Stimulated activated CD4-positive, alpha-beta T cell treated with anti-CD3 and anti-CD28 coated beads, Interleukin-4, amount 100 ng/mL, for 4 hours (primary cell): ENCODE measurements around the gene RAET1G.
"Not testable (repeated sequence)": the region's sequence is repeated elsewhere in the genome, so short reads cannot be mapped to it uniquely, and the experiment has no call there.

ENCODE experiments used
- DNase-seq, 2 experiments: peaks; one replicate each; pipeline ENCODE4 v3.0.0-alpha.2; 2020

RAET1G gene

GRCh38 chr6:149909701-149910470 is 13.0 kb downstream of the RAET1G start:
- DNase-seq, result no peak

DNA sequence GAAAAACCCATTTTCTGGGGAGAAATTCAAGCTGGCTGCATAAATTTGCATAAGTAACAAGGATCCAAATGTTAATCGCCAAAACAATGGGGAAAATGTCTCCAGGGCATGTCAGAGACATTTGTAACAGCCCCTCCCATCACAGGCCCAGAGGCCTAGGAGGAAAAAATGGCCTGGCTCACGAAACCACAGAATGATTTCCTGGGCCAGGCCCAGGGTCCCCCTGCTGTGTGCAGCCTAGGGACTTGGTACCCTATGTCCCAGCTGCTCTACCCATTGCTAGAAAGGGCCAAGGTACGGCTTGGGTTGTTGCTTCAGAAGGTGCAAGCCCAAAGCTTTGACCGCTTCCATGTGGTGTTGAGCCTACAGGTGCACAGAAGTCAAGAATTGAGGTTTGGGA is 14.4 kb downstream of the RAET1G start:
- not testable (repeated sequence) for DNase-seq

GRCh38 chr6:149907317-149907716 is 15.6 kb downstream of the RAET1G start:
- no peak for DNase-seq

DNA sequence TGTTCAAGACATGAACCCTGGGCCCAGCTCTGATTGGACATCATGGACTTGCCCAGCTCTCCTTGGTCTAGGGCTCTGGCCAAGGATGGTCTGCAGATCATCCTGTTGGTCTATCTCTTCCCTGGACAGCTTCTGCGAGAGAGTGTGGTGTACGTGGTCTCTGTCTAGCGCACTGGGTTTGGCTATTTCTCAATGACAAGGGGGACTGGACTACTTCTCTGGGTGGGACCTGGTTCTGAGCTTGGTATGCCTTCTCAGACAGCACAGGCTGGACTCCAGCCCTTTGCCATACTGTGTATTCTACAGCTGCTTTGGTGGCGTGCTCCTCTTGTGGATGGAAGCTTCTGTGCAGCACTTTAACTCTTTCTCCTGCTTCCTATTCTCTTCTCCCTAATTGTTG is 16.5 kb downstream of the RAET1G start:
- DNase-seq, result no peak

DNA sequence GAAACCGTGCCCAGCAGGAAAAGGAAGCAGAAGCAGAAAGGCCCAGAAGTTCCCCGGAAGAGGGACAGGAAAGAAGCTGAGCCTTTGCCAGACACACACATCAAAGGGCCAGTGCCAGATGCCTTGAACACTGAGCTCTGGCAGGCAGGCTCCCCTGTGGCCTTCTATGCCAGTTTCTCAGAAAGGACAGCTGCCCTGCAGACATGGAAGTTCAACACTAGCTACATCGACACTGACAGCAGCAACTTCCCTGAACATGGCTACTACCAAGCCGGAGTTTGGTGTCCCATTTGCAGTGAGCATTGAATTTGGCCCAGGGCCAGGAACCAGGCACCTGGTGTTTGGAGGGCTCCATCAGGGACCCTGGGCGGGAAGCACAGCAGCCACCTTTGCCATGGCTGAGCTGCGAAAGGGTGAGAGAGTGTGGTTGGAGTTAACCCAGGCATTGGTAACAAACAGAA is 17.0 kb downstream of the RAET1G start:
- DNase-seq, result no peak

DNA sequence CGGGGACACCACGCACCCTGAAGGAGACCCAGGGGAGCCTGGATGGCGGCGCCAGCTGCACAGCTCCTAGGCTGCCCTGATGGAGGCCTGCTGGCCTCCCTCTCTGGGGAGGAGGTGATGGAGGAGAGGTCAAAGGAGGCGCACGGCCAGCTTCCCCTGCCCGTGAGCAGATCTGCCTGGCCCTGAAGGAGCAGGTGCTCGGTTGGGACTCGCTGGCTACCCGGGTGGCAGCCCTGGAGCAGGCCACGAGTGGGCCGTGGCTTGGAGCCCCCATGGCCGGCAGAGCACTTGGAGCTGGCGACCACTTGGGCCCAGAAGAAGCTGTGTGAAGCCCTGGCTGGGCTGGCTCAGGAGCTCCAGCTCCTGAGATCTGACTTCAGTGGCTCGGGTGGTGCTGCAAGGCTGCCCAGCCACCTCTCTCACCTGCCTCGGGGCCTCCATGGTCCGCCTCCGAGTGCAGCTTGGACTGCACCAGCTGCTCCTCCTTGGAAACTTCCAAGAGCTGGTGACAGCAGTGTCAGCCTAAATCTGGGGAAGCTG is 17.5 kb downstream of the RAET1G start:
- no peak for DNase-seq

DNA sequence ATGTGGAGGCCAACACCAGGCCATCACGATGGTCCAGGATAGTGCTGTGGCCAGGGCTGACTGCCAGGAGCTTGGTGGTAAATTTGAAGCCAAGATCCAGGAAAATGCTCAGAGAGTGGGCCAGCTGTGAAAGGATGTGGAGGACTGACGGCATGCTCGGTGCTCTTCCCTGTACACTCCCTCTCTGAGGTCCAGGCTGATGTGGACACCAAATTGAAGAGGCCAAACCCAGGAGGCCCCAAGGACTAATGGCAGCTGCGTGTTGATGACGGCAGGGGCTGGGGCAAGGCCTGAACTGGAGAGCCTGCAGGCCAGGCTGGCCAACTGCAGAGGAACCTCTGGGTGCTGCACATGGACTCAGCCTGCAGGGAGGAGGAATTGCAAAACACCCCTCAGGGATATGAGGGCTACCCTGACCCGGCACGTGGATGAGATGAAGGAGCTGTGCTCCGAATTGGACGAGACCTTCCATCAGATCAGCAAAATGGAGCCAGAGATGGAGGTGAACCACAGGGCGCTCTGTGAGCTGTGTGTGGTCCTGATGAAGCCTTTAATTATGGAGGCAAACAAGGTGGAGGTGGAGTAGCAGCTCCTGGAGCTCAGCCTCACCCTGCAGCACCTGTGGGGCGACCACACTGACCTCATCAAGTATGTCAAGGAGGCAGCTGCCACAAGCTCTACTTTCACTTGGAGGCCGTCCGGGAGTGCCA is 18.1 kb downstream of the RAET1G start:
- DNase-seq, result no peak

DNA sequence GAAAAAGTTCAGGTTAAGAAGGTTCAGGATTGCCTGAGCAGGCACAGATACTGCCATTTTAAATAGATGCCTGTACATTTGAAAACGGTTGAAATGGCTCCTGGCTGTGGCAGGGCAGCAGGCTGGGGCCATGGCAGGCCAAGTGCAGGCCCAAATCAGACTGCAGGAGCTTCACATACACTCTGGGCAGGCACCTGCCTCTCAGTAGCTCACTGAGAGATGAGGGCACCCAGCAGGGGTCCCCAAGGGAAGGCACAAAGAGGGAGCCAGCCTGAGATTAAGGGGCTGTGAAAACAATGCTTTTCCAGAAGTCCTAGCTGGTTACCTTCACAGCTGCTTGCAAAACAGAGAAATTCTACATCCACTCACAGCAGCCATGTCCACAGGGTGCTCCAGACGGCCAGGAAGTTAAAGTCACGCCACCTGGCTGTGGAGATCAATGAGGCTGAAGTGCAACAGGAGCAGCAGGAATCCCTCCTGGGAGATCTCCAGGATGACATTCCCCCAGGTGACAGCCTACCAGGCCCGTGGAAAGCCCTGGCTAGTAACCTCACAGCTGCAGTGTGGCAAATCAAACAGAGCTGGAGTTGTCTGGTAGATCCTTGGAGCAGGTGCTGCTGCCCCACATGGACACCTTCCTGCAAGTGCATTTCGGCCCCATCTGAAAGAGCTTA is 18.8 kb downstream of the RAET1G start:
- DNase-seq, result no peak

GRCh38 chr6:149901444-149902140 is 21.3 kb downstream of the RAET1G start:
- DNase-seq, result no peak

GRCh38 chr6:149900620-149901443 is 22.1 kb downstream of the RAET1G start:
- no peak for DNase-seq

- no peak for DNase-seq
Observed at GRCh38 chr6:149899926-149900619, 22.8 kb downstream of the RAET1G start.

- DNase-seq, result no peak
Observed at GRCh38 chr6:149899486-149899885, 23.4 kb downstream of the RAET1G start.

- no peak for DNase-seq
Observed at GRCh38 chr6:149898966-149899365, 24.0 kb downstream of the RAET1G start.

DNA sequence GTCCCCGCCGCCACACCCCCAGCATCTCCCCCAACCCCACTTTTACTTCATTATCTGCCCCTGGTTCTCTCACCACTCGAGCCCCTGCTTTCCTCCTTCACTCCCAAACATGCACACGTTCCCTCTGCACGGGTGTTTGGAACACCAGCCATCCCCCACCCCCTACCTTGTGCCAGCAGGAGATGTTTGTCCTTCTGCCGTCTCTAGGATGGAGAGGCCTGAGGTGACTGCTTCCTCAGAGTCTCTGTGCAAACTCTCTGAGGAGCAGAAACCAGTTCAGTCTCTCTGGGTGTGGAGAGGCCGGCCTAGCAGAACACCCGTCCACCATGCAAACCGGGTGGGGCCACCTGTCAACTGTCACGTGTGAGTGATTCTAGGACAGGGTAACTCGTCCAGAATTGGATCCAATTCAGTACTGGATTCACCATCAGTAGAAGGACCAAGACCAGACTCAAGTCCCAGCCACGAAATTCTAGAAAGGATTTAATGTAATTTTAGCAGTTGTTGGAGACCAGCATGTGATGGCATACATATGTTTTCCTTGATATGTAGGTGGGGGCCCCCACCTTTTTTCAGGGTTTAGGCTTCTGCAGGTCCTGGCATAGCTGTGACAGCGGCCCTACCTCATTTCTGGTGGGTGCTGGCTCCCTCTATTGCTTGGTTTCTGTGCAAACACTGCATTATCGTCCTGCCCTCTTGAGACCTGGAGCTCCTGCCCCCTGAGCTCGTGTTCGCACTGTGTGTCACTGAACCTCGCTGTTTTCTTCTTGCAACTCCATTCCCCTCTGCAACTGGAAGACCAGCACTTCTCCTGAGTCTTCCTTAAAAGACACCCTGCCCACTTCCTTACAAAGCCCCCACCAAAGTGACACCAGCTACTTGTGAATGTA is 24.8 kb downstream of the RAET1G start, which contains the start of gene RAET1E:
Gene RAET1E (minus strand): TSS at position 259 of the 890 bp plus-strand sequence. CDS start 7,212 bp downstream, outside the sequence.
- no peak for DNase-seq

- no peak for DNase-seq
Observed at GRCh38 chr6:149897015-149897697, 25.8 kb downstream of the RAET1G start.

DNA sequence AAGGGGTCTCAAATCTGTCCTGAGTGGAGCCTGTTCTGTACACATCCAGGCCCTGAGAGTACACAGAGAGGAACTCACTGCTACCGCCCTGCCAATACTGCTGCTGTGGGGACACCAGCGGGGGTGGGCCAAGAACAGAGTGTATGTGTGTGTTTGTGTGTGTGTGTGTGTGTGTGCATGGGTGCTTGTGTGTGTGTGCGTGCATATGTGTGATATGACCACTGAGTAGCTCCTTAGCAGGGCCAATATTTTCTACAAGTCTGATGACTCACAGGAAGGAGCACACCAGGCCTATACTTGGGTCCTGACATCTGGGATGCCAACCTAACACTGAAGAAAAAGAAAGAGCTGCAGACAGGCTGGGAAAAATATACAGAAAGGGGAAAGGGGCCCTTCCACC is 26.4 kb downstream of the RAET1G start:
- no peak for DNase-seq

- peak in 1 of 2 experiments; percentile 31 for DNase-seq
Observed at GRCh38 chr6:149895833-149896271, 27.1 kb downstream of the RAET1G start.

DNA sequence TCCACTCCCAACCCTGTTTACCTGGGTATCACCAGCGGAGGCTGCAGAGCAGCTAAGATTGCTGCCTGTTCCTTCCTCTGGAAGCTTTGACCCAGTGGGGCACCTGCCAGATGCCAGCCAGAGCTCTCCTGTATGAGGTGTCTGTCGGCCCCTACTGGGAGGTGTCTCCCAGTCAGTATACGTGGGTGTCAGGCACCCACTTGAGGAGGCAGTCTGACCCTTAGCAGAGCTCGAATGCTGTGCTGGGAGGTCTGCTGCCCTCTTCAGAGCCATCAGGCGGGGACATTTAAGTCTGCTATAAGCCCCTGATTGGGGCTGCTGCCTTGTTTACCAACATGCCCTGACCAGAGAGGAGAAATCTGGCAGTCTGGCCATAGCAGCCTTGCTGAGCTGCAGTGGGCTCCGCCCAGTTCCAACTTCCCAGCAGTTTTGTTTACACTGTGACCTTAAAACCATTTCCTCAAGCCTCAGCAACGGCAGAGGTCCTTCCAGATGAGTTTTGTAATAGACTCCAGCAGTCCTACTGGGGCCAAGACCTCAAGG is 27.8 kb downstream of the RAET1G start:
- DNase-seq, result no peak

DNA sequence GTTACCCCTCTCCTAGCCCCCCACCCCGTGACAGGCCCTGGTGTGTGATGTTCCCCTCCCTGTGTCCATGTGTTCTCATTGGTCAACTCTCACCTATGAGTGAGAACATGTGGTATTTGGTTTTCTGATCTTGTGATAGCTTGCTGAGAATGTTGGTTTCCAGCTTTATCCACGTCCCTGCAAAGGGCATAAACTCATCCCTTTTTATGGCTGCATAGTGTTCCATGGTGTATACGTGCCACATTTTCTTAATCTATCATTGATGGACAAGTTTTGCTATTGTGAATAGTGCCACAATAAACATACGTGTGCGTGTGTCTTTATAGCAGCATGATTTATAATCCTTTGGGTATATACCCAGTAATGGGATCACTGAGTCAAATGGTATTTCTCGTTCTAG is 31.1 kb downstream of the RAET1G start:
- DNase-seq, result not testable (repeated sequence)
